HG02759 (cell line): Measurements from ENCODE around the gene ZNF254.
"Not testable (repeated sequence)": the region's sequence is repeated elsewhere in the genome, so short reads cannot be mapped to it uniquely, and the experiment has no call there.

Source experiments
- ATAC-seq: cut with Tn5 transposase; IDR thresholded peaks from one replicate; pipeline ENCODE4 v1.9.1; 2021; ENCODE audit warnings: mild to moderate bottlenecking, moderate library complexity; ENCODE audit not compliant: unreplicated experiment

ZNF254 gene

GRCh38 chr19:24086974-24087595, at the start of gene ZNF254:
Gene ZNF254, plus strand, starts transcription at chr19:24087187. Its CDS starts 121 bp downstream, at chr19:24087308.
- ATAC-seq: peak; percentile 98

GRCh38 chr19:24040621-24041020, 46.4 kb upstream of the ZNF254 start:
- no peak for ATAC-seq

DNA sequence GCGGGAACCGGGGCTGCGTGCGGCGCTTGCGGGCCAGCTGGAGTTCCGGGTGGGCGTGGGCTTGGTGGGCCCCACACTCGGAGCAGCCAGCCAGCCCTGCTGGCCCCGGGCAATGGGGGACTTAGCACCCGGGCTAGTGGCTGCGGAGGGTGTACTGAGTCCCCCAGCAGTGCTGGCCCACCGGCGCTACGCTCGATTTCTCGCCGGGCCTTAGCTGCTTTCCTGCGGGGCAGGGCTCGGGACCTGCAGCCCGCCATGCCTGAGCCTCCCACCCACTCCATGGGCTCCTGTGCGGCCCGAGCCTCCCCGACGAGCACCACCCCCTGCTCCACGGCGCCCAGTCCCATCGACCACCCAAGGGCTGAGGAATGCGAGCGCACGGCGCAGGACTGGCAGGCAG, 45.7 kb upstream of the ZNF254 start:
- not testable (repeated sequence) for ATAC-seq

DNA sequence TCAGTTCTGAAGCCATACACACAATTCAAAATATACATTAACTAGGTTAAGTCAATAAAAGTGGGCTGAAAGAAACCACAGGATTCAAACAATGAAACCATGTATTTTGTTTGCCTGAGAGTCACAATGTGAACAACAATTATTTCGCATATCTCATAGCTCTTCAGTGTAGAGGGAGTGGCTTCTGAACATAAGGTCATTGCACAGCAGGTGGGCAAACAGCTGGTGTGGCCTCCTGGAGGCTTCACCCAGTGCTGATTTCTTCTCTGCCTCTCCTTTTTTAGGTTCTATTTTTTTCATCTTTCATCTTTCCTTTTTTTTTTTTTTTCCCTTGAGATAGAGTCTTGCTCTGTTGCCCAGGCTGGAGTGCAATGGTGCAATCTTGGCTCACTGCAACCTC, 40.4 kb upstream of the ZNF254 start:
- ATAC-seq: no peak

GRCh38 chr19:24048261-24048660, 38.7 kb upstream of the ZNF254 start:
- ATAC-seq: no peak

- no peak for ATAC-seq
Measured at GRCh38 chr19:24049537-24049936, 37.5 kb upstream of the ZNF254 start.

DNA sequence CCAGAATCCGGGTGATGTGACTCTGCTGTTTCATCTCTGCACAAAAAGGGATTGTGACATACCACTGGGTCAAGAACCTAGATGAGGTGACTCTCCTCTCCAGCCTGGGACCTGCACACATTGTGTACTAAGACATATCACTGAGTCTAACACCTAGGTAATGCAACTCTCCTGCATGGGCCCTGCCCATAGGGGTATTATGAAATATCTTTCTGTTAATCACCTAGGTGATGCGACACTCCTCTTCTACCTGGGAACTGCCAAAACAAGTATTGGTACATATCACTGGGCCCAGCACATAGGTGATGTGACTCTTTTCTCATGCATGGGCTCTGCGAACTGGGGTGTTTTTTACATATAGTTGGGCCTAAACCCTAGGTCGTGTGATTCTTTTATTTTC, 35.5 kb upstream of the ZNF254 start:
- no peak for ATAC-seq

DNA sequence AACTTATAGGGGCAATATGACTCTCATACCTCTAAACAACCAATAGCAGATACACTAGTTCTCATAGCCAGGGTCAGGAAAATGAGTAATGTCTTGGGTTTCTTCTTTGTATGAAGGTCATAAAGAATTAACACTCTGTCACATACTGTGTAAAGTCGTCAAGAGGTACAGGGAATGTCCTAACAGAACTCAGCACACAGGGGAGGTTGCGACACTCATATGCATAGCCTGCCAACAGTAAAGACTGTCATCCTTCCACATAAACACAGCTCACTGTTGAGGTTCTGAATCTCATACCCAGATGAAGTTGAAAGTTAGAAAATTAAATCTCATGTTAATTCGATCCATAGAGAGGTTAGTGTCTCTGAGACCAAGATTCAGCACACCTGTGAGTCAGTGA, 34.2 kb upstream of the ZNF254 start:
- ATAC-seq: no peak

DNA sequence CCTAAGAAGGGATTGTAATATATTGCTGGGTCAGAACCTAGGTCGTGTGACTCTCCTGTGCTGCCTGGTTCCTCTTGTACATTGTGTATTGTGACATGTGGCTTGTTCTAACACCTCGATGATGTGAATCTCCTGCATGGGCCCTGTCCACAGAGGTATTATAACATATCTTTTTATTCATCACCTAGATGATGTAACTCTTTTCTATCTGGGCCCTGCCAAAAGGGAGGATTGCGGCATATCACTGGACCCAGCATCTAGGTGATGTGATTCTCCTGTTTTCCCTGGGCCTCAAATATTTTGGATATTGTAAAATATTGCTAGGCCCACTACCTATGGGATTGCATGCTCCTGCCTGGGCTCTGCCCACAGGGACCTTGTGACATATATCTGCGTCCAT, 33.4 kb upstream of the ZNF254 start:
- ATAC-seq: no peak

- no peak for ATAC-seq
Measured at GRCh38 chr19:24054044-24054935, 32.7 kb upstream of the ZNF254 start.

DNA sequence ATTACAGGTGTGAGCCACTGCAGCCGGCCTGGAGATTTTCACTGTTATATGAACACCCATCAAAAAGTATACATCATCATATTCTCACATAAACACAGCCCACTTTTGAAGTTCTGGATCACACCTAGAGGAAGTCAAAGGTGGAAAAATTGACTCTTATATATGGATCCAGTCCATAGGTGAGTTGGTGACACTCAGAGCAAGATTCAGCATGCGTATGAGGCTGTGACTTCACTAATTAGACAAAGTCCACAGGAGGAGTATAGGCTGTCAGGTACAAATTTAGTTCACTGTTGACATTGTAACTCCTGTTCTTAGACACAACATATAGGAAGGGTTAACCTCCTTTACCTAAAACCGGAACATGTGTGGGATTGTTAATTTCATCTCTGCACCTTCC, 31.4 kb upstream of the ZNF254 start:
- no peak for ATAC-seq

GRCh38 chr19:24057144-24057543, 29.8 kb upstream of the ZNF254 start:
- no peak for ATAC-seq

- ATAC-seq: no peak
Measured at GRCh38 chr19:24059563-24060295, 27.3 kb upstream of the ZNF254 start.

GRCh38 chr19:24060687-24061356, 26.2 kb upstream of the ZNF254 start:
- ATAC-seq: no peak

DNA sequence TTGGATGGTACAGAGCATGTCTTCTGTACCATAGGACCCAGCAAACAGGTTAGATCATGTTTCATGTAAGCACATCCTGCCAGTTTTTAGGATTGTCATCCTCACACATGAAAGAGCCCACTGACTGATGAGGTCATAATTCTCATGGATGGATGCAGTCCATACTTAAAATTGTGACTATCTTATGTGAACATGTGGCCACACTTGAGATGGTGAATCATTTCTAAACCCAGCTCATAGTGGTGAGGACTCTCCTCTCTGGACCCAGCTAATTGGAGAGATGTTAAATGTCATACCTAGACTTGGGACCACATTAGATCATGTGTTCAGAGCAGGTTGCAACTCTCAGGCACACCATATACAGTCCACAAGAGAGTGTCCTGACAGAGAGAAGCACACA, 24.8 kb upstream of the ZNF254 start:
- ATAC-seq: no peak

GRCh38 chr19:24063295-24063694, 23.7 kb upstream of the ZNF254 start:
- no peak for ATAC-seq

DNA sequence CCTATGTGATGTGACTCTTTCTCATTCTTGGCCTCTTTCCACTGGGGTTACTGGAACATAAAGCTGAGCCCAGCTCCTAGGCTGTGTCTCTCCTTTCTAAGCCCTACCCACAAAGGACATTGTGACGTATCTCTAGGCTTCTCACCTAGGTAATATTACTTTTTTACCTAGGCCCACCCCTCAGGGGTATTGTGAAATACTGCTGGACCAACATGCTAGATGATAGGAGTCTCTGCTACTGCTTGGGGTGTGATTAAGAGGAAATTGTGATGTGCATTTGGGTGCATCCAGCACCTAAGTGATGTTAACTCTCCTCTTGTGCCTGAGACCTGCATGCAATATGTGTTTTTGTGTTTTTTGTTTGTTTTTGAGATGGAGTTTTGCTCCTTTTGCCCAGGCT, 22.8 kb upstream of the ZNF254 start:
- no peak for ATAC-seq

DNA sequence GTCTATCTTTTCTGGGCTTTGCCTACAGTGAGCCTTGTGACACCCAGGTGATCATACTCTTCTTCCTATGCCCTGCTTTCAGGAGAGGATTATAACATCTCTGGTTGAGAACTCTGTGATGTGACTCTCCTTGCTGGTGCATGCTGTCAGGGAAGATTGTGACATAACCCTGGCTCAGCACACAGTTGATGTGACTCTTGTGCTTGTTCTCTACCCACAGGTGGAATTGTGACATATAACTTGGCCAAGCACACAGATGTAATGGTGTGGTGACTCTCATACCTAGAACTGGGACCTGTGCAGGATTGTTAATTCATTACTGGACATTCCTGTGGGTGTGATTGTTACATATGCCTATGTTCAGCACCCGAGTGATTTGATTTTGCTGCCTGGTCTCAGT, 21.7 kb upstream of the ZNF254 start:
- ATAC-seq: no peak

GRCh38 chr19:24065865-24066604, 21.0 kb upstream of the ZNF254 start:
- ATAC-seq: no peak

DNA sequence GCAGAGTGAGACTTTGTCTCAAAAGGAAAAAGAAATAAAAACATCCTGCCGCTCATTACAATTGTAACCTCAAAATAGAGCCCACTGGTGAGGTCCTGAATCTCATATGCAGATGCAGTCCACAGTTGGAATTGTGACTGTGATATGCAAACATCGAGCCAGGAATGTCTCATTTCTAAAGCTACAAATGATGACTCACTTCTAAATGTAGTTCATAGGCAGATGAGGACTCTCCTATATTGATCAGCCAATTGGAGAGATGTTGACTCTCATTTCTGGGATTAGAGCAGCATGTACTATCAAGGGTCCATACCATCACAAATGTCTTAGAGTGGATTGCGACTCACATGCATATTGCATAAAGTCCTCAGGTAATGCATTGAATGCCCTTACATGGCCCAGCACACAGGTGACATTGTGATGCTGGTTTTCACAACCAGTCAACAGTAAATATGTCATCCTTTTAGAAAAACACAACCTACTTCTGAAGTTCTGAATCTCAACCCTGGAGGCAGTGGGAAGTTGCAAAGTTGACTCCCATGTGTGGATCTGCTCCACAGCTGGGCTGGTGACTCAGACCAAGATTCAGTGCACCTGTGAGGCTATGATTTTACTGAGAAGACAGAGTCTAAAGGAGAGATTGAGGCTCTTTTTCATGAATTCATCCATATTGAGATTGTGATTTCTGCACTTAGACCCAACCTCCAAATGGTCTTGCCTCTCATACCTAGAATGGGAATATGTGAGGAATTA, 16.9 kb upstream of the ZNF254 start:
- ATAC-seq: peak; percentile 56
